Rectal smooth muscle tissue (tissue), 1 donor: ENCODE measurements around the gene RFX1.
"Not testable (repeated sequence)": the region's sequence is repeated elsewhere in the genome, so short reads cannot be mapped to it uniquely, and the experiment has no call there.

Experiments
- H3K27ac ChIP-seq: one replicate; pipeline ENCODE4 v1.7.0; 2013; ENCODE audit warnings: low read depth, low read length, inconsistent platforms
- H3K27me3 ChIP-seq: one replicate; pipeline ENCODE4 v1.7.0; 2013; ENCODE audit warnings: low read length; ENCODE audit not compliant: control insufficient read depth, insufficient read depth
- H3K36me3 ChIP-seq: one replicate; pipeline ENCODE4 v1.7.0; 2013; ENCODE audit warnings: low read length; ENCODE audit not compliant: control insufficient read depth, insufficient read depth
- H3K4me1 ChIP-seq: one replicate; pipeline ENCODE4 v1.7.0; 2013; ENCODE audit warnings: low read length; ENCODE audit not compliant: control insufficient read depth, insufficient read depth
- H3K4me3 ChIP-seq: one replicate; pipeline ENCODE4 v1.7.0; 2013; ENCODE audit warnings: low read length
- H3K9ac ChIP-seq: one replicate; pipeline ENCODE4 v1.7.0; 2013; ENCODE audit warnings: low read length

RFX1 gene

DNA sequence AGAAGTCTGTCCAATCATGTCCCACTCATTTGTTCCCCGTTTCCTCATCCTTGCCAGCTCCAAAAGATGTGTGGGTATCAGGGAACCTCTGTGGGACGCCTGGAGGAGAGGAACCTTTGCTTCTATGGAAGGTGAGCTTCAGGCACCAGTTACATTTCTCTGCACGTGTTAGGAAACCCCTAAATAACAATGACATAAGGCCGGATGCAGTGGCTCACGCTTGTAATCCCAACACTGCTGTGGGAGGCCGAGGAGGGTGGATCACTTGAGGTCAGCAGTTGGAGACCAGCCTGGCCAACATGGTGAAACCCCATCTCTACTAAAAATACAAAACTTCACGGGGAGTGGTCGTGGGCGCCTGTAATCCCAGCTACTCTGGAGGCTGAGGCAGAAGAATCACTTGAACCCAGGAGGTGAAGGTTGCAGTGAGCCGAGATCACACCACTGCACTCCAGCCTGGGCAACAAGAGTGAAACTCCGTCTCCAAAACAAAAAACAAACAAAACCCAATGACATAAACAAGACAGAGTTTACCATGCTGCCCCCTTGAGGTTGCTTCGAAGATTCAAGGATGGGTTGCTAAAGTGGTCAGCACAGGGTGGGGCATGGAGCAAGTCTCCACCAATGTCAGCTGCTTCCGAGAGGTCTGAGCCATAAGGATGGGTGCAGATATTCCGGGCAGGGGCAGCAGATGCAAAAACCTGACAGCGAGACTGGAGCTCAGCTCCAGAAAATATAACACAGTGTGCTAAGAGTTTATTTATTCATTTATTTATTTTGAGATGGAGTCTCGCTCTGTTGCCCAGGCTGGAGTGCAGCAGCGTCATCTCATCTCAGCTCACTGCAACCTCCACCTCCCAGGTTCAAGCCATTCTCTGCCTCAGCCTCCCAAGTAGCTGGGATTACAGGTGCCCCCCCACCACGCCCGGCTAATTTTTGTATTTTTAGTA is 36.8 kb upstream of the RFX1 start:
- H3K9ac ChIP-seq, H3K36me3 ChIP-seq, H3K4me1 ChIP-seq, H3K27ac ChIP-seq, H3K27me3 ChIP-seq, H3K4me3 ChIP-seq: not testable (repeated sequence)

DNA sequence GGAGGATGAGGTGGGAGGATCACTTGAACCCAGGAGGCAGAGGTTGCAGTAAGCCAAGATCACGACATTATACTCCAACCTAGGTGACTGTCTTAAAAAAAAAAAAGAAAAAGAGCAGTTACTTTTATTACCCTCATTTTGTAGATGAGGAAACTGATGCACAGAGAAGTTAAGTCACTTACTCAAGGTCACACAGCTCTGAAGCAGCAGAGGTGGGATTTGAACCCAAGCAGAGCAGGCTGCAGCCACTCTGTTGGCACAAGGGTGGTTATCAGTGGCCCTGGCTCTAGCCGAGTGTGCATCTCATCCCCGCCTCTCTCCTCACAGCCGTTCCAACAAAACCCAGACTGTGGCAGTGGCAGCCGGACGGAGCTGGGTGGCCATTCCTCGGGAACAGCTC is 33.1 kb upstream of the RFX1 start:
- H3K4me1 ChIP-seq: no peaks in the 10 kb centered on the region
- no peak overlapping the region for H3K9ac ChIP-seq
- no peaks in the 10 kb centered on the region for H3K36me3 ChIP-seq
- no peak overlapping the region for H3K4me3 ChIP-seq
- no peak overlapping the region for H3K27ac ChIP-seq
- no peaks in the 10 kb centered on the region for H3K27me3 ChIP-seq

DNA sequence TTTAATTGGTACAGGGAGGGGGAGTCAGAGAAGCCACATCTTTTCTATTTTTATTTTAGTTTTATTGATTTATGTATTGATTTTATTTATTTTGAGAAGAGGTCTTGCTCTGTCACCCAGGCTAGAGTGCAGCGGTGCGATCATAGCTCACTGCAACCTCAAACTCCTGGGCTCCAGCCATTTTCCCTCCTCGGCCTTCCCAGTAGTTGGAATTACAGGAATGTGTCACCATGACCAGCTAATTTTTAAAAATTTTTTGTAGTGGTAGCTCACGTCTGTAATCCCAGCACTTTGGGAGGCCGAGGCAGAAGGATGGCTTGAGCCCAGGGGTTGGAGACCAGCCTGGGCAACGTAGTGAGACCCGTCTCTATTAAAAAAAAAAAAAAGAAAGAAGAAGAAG is 29.6 kb upstream of the RFX1 start:
- Histone ChIP-seq H3K4me1 (no peaks in the 10 kb centered on the region), H3K36me3 (no peaks in the 10 kb centered on the region), H3K27ac (no peak overlapping the region), H3K4me3 (no peak overlapping the region), H3K27me3 (no peaks in the 10 kb centered on the region), H3K9ac (no peak overlapping the region)

DNA sequence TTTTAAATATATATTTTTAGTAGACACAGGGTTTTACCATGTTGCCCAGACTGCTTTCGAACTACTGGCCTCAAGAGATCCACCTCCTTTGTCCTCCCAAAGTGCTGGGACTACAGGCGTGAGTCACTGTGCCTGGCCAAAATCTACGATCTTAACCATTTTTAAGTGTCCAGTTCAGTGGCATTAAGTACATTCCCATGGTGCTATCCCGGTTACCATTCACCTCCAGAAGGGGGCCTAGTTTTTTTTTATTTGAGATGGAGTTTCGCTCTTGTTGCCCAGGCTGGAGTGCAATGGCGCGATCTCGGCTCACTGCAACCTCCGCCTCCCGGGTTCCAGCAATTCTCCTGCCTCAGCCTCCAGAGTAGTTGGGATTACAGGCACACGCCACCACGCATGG is 29.0 kb upstream of the RFX1 start:
- H3K4me1 ChIP-seq, H3K27ac ChIP-seq, H3K4me3 ChIP-seq, H3K9ac ChIP-seq, H3K36me3 ChIP-seq, H3K27me3 ChIP-seq: not testable (repeated sequence)

DNA sequence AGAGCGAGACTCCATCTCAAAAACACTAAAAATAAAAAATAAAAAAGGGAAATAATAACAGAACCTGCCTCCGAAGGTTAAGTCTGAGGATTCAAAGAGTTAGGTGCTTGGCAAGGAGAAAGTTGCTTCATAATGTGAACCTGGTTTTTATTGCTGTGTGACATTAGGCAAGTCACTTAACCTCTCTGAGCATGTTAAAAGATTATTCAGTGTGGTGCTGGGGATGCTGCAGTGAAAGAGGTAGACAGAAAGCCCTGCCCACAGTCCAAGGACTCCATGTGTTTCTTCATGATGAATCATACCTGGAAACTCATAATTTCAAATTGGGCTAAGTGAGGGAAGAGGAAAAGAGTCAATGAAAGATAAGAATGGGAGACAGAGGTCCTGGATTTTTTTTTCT is 27.8 kb upstream of the RFX1 start:
- H3K27me3 ChIP-seq: no peaks in the 10 kb centered on the region
- no peaks in the 10 kb centered on the region for H3K36me3 ChIP-seq
- H3K4me1 ChIP-seq: no peaks in the 10 kb centered on the region
- no peak overlapping the region for H3K9ac ChIP-seq
- H3K27ac ChIP-seq: no peak overlapping the region
- H3K4me3 ChIP-seq: no peak overlapping the region

DNA sequence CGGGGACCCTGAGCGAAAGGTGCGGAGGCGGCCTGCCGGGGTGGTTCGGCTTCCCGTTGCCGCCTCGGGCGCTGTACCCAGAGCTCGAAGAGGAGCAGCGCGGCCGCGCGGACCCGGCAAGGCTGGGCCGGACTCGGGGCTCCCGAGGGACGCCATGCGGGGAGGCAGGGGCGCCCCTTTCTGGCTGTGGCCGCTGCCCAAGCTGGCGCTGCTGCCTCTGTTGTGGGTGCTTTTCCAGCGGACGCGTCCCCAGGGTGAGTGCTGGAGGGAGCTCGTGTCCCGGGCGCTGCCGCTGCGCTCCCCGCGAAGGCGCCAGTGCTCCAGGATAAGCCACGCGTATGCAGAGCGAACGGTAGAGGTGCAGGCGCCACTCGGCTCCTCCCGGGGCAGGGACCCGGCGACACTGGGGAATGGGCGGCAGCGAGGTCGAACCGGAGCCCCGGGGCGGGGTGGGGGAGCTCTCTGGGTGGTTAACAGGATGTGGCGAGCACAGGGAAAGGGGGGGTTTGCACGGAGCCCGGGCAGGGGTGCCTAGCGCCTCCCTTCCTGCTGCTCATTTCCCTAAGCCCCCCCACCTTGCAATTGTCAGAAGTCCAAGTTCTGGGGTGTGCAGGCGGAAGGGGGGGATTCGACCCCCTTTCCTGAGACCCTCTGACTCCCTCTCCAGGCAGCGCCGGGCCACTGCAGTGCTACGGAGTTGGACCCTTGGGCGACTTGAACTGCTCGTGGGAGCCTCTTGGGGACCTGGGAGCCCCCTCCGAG is 25.8 kb upstream of the RFX1 start, which contains the start of gene IL27RA:
TSS of gene IL27RA (plus strand) at position 44 of the 762 bp plus-strand sequence. CDS start at position 155, 111 bp downstream.
- Histone ChIP-seq H3K36me3 (no peaks in the 10 kb centered on the region), H3K27me3 (no peaks in the 10 kb centered on the region), H3K27ac (no peak within 1 kb of the TSS), H3K4me3 (peak within 1 kb of the TSS; percentile 82), H3K9ac (peak within 1 kb of the TSS; percentile 30), H3K4me1 (no peaks in the 10 kb centered on the region)

DNA sequence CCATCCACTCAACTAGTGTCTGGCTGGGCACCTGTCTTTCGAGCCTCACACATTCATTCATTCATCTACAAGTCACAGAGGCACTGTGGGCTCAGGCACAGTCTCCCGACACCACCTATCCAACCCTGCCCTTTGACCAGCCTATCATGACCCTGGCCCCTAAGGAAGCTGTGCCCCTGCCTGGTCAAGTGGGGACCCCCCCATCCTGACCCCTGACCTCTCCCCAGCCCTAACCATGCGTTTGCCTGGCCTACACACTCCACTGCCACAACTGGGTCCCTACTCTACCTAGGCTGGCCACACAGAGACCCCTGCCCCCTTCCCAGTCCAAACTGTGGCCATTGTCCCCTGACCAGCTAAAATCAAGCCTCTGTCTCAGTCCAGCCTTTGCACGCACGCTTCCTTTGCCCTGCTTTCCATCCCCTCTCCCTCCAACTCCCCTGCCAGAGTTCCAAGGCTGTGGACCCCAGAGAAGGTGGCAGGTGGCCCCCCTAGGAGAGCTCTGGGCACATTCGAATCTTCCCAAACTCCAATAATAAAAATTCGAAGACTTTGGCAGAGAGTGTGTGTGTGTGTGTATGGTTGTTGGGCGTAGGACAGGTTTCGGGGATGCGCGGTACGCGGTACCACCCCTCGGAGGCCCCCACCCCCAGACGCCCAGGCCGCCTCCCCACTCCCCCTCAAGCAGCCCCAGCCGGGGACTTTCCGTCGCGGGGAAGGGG is 25.0 kb upstream of the RFX1 start:
- H3K4me3 ChIP-seq: peak overlapping the region; percentile 82
- no peak overlapping the region for H3K9ac ChIP-seq
- H3K27me3 ChIP-seq: no peaks in the 10 kb centered on the region
- no peak overlapping the region for H3K27ac ChIP-seq
- no peaks in the 10 kb centered on the region for H3K36me3 ChIP-seq
- no peaks in the 10 kb centered on the region for H3K4me1 ChIP-seq

DNA sequence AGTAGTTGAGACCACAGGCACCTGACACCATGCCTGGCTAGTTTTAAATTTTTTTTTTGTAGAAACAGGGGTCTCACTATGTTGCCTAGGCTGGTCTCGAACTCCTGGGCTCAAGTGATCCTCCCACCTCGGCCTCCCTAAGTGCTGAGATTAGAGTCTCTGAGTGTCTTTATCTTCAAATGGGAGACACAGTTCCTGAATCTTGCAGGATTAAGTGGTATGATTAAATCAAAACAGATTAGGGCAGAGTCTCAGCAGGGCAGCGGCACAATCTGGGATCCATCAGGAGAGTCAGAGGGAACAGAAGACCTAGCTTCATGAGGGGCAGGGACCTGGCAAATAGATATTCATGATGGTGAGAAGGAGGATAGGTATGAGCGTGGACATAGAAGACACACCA is 22.8 kb upstream of the RFX1 start:
- no peak overlapping the region for H3K4me3 ChIP-seq
- no peak overlapping the region for H3K27ac ChIP-seq
- H3K36me3 ChIP-seq: no peaks in the 10 kb centered on the region
- H3K9ac ChIP-seq: no peak overlapping the region
- no peaks in the 10 kb centered on the region for H3K27me3 ChIP-seq
- H3K4me1 ChIP-seq: no peaks in the 10 kb centered on the region

DNA sequence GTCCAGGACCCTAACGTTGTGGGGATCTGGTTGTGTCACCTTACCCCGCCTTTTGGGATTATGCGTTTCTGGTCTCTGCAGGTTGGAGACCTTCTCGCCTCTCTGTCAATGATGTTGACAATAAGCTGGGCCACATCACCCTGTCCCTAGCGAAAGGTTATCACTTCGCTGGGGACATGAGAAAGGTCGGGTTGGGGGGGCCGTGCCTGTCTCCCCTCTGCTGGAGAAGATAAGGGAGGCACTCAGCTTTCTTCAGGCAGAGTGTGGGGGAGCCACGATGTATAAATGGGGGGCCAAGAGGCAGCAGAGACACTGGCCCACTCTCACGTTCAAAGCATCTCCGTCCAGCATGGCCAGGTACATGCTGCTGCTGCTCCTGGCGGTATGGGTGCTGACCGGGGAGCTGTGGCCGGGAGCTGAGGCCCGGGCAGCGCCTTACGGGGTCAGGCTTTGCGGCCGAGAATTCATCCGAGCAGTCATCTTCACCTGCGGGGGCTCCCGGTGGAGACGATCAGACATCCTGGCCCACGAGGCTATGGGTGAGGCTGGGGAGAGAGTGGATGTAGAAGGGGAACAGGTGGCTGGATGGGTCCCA is 21.8 kb upstream of the RFX1 start, which contains the start of gene RLN3:
TSS of gene RLN3 (plus strand) at position 293 of the 595 bp plus-strand sequence. CDS start at position 350, 57 bp downstream.
- H3K9ac ChIP-seq: no peak within 1 kb of the TSS
- no peak within 1 kb of the TSS for H3K4me3 ChIP-seq
- H3K4me1 ChIP-seq: no peaks in the 10 kb centered on the region
- H3K27me3 ChIP-seq: no peaks in the 10 kb centered on the region
- no peaks in the 10 kb centered on the region for H3K36me3 ChIP-seq
- no peak within 1 kb of the TSS for H3K27ac ChIP-seq

DNA sequence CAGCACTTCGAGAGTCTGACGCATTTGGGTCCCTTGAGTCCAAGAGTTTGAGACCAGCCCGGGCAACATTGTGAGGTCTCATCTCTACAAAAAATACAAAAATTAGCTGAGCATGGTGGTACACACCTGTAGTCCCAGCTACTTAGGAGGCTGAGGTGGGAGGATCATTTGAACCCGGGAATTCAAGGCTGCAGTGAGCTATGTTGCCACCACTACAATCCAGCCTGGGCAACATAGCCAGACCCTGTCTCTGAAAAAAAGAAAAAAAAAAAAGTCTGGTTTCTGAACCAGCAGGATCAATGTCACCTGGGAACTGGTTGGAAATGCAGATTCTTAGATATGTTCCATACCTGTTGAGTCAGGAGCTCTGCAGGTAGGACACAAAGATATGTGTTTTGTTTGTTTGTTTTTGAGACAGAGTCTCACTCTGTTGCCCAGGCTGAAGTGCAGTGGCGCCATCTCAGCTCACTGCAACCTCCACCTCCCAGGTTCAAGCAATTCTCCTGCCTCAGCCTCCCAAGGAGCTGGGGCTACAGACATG is 20.6 kb upstream of the RFX1 start:
- H3K9ac ChIP-seq, H3K4me1 ChIP-seq, H3K27ac ChIP-seq, H3K36me3 ChIP-seq, H3K4me3 ChIP-seq, H3K27me3 ChIP-seq: not testable (repeated sequence)

DNA sequence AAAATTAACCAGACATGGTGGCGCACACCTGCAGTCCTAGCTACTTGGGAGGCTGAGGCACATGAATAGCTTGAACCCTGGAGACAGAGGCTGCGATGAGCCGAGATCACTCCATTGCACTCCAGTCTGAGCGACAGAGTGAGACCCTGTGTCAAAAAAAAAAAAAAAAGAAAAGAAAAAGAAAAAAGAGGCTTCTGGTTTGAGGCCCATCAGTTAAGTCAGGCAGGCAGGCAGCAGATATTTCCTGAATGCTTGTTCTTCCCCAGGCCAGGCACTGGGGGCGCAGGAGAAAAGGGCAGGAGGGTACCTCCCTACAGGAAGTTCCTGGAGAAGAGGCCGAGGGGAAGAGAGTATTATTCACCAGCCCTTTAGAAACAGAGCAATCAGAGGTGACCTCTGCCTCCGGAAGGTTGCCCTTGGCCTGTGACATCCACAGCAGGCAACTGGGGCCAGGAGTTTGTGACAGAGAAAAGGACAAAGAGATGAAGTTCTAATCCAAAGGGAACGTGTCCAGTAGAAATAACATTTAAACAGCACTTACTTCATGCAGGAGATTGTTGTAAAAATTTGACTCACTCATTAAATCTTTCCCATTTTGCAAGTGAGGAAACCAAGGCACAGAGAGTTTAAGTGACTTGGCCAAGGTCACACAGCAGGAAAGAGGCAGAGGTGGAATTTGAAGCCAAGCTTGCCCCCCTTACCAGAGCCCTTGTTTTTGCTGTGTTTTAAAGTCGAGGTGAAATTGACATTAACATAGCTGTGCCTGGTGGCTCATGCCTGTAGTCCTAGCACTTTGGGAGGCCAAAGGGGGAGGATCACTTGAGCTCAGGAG is 17.5 kb upstream of the RFX1 start:
- Histone ChIP-seq H3K27ac (no peak overlapping the region), H3K27me3 (no peaks in the 10 kb centered on the region), H3K9ac (no peak overlapping the region), H3K36me3 (no peaks in the 10 kb centered on the region), H3K4me1 (no peaks in the 10 kb centered on the region), H3K4me3 (no peak overlapping the region)
